NCI-H146 treated with DMSO at 0.1 percent for 48 hours (cell line): ENCODE measurements around the gene OR10V1.
"Not testable (repeated sequence)": the region's sequence is repeated elsewhere in the genome, so short reads cannot be mapped to it uniquely, and the experiment has no call there.

ENCODE experiments used
- DNase-seq: peaks from one replicate; lab custom pipeline; 2025; ENCODE audit not compliant: unreplicated experiment; lab: John Stamatoyannopoulos, UW

OR10V1 gene

GRCh38 chr11:59710136-59710847 lies 3.4 kb downstream of the OR10V1 start:
- no peak for DNase-seq

GRCh38 chr11:59708537-59708936 lies 5.1 kb downstream of the OR10V1 start:
- DNase-seq, result no peak

- no peak for DNase-seq
Observed at GRCh38 chr11:59707371-59707770, 6.3 kb downstream of the OR10V1 start.

GRCh38 chr11:59706518-59707285 lies 6.9 kb downstream of the OR10V1 start:
- DNase-seq, result no peak

GRCh38 chr11:59705294-59705693 lies 8.4 kb downstream of the OR10V1 start:
- no peak for DNase-seq

- not testable (repeated sequence) for DNase-seq
Observed at GRCh38 chr11:59703515-59703914, 10.1 kb downstream of the OR10V1 start.

GRCh38 chr11:59700157-59700556 lies 13.5 kb downstream of the OR10V1 start:
- DNase-seq, result not testable (repeated sequence)

GRCh38 chr11:59698506-59698905 lies 15.1 kb downstream of the OR10V1 start:
- no peak for DNase-seq

GRCh38 chr11:59692915-59693314 lies 20.7 kb downstream of the OR10V1 start:
- no peak for DNase-seq

GRCh38 chr11:59691156-59691555 lies 22.5 kb downstream of the OR10V1 start:
- no peak for DNase-seq

GRCh38 chr11:59689015-59689414 lies 24.6 kb downstream of the OR10V1 start:
- DNase-seq, result peak; percentile 14

- peak; percentile 39 for DNase-seq
Observed at GRCh38 chr11:59681260-59681725, 32.4 kb downstream of the OR10V1 start.

GRCh38 chr11:59680287-59681154 lies 33.1 kb downstream of the OR10V1 start:
- peak; percentile 26 for DNase-seq

- DNase-seq, result no peak
Observed at GRCh38 chr11:59679347-59679746, 34.3 kb downstream of the OR10V1 start.

- DNase-seq, result no peak
Observed at GRCh38 chr11:59678813-59679165, 34.9 kb downstream of the OR10V1 start.

GRCh38 chr11:59678118-59678812 lies 35.4 kb downstream of the OR10V1 start:
- DNase-seq, result no peak

GRCh38 chr11:59676205-59676604 lies 37.4 kb downstream of the OR10V1 start:
- DNase-seq, result no peak

GRCh38 chr11:59674291-59674690 lies 39.4 kb downstream of the OR10V1 start:
- no peak for DNase-seq

- DNase-seq, result no peak
Observed at GRCh38 chr11:59673291-59673690, 40.4 kb downstream of the OR10V1 start.

GRCh38 chr11:59671471-59671870 lies 42.2 kb downstream of the OR10V1 start:
- DNase-seq, result no peak

GRCh38 chr11:59669611-59670009 lies 44.0 kb downstream of the OR10V1 start:
- DNase-seq, result no peak
